HepG2 (cell line): ENCODE data around the gene COX8C. TPM values are rescaled to one million over a fixed set of nuclear protein-coding genes. Genes with fewer than 3 reads are reported as not detected.

Experiments used
- ATF7-NPFF ChIP-seq: sonication (generic); formaldehyde crosslinking; IDR thresholded peaks from 2 replicates; pipeline ENCODE4 v1.8.1; 2023; ENCODE audit warnings: mild to moderate bottlenecking, low read depth, missing genetic modification reagents, moderate library complexity
- ERF ChIP-seq: IDR thresholded peaks from 2 replicates; pipeline ENCODE4 v1.6.1; 2018; ENCODE audit warnings: missing biosample characterization, missing genetic modification reagents
- GATAD1 ChIP-seq: IDR thresholded peaks from 2 replicates; pipeline ENCODE4 v1.6.1; 2016; ENCODE audit warnings: missing genetic modification reagents, missing compliant biosample characterization
- HNRNPK ChIP-seq: fragments of 200-400 bp; formaldehyde crosslinking; IDR thresholded peaks from 2 replicates; pipeline ENCODE4 v1.6.1; 2018; ENCODE audit warnings: low read length, low read depth, moderate library complexity, mild to moderate bottlenecking; ENCODE audit not compliant: poor library complexity, severe bottlenecking
- HOXA5 ChIP-seq: sonication (generic); formaldehyde crosslinking; IDR thresholded peaks from 2 replicates; pipeline ENCODE4 v1.4.0; 2020; ENCODE audit warnings: missing genetic modification reagents
- ISL2 ChIP-seq: sonication (generic); formaldehyde crosslinking; IDR thresholded peaks from 2 replicates; pipeline ENCODE4 v1.5.0; 2020; ENCODE audit warnings: missing genetic modification reagents
- MYC ChIP-seq: sonication (generic); formaldehyde crosslinking; IDR thresholded peaks from 2 replicates; pipeline ENCODE4 v1.9.0; 2021; ENCODE audit warnings: missing genetic modification reagents, borderline replicate concordance
- NFKB2 ChIP-seq: sonication (generic); formaldehyde crosslinking; IDR thresholded peaks from 2 replicates; pipeline ENCODE4 v1.4.0; 2020; ENCODE audit warnings: missing genetic modification reagents, borderline replicate concordance
- SMC3 ChIP-seq: IDR thresholded peaks from 2 replicates; pipeline ENCODE4 v1.6.1; 2011; ENCODE audit warnings: low read length, improper control_type of control experiment
- ZFP36L1 ChIP-seq: sonication (generic); formaldehyde crosslinking; IDR thresholded peaks from 2 replicates; pipeline ENCODE4 v1.8.0; 2022; ENCODE audit warnings: mild to moderate bottlenecking, missing genetic modification reagents, moderate library complexity
- ZFX ChIP-seq: sonication (generic); formaldehyde crosslinking; IDR thresholded peaks from 2 replicates; pipeline ENCODE4 v1.4.0; 2020; ENCODE audit warnings: mild to moderate bottlenecking, low read depth, missing genetic modification reagents, moderate library complexity
- ZNF264 ChIP-seq: sonication (generic); formaldehyde crosslinking; IDR thresholded peaks from 2 replicates; pipeline ENCODE4 v1.4.0; 2020; ENCODE audit warnings: missing genetic modification reagents
- ZNF446 ChIP-seq: sonication (generic); formaldehyde crosslinking; IDR thresholded peaks from 2 replicates; pipeline ENCODE4 v1.5.0; 2020; ENCODE audit warnings: mild to moderate bottlenecking, missing genetic modification reagents
- ZNF746 ChIP-seq: sonication (generic); formaldehyde crosslinking; IDR thresholded peaks from 2 replicates; pipeline ENCODE4 v1.8.0; 2022; ENCODE audit warnings: mild to moderate bottlenecking, missing genetic modification reagents
- ZSCAN31 ChIP-seq: sonication (generic); formaldehyde crosslinking; IDR thresholded peaks from 2 replicates; pipeline ENCODE4 v1.5.0; 2020; ENCODE audit warnings: low read depth, mild to moderate bottlenecking, missing genetic modification reagents
- polyA plus RNA-seq, 8 experiments: library from polyadenylated mRNA; depleted of rRNA in 3 of 8; stranded (reverse) in 7 of 8; unstranded in 1 of 8; fragments of >200 nt; fragmentation: Illumina TruSeq in 4 of 8; extraction: Trizol in 4 of 8; gene quantifications; 2 replicates each; pipeline versions ENCODE4 v1.2.1 to v1.2.3, GENCODE V29; 2011 to 2016; ENCODE audit warnings: low read depth in 4 of 8, missing spikeins in 1 of 8, mixed read lengths in 1 of 8; ENCODE audit not compliant: insufficient read depth in 1 of 8
- total RNA-seq, 5 experiments: library from RNA; depleted of rRNA; stranded (reverse); fragments of >200 nt; fragmentation: Illumina TruSeq; extraction: Trizol; gene quantifications; 2 replicates each; pipeline ENCODE4 v1.2.3, GENCODE V29; 2016; ENCODE audit warnings: low read depth in 1 of 5
- TF ChIP-seq, protein P1 (sequence below): sonication (generic); formaldehyde crosslinking; IDR thresholded peaks from 2 replicates; pipeline ENCODE4 v1.8.0; 2022; ENCODE audit warnings: missing genetic modification reagents, mild to moderate bottlenecking, borderline replicate concordance
- TF ChIP-seq, protein P2 (sequence below): sonication (generic); formaldehyde crosslinking; IDR thresholded peaks from 2 replicates; pipeline ENCODE4 v1.5.1; 2020; ENCODE audit warnings: mild to moderate bottlenecking, moderate library complexity, missing genetic modification reagents
- TF ChIP-seq, protein P3 (sequence below): sonication (generic); formaldehyde crosslinking; IDR thresholded peaks from 2 replicates; pipeline ENCODE4 v1.4.0; 2020; ENCODE audit warnings: low read depth, missing genetic modification reagents
- TF ChIP-seq, protein P4 (sequence below): IDR thresholded peaks from 2 replicates; pipeline ENCODE4 v1.6.1; 2016; ENCODE audit warnings: missing genetic modification reagents, missing compliant biosample characterization
- TF ChIP-seq, protein P5 (sequence below): sonication (generic); formaldehyde crosslinking; IDR thresholded peaks from 2 replicates; pipeline ENCODE4 v1.5.1; 2020; ENCODE audit warnings: missing genetic modification reagents, mild to moderate bottlenecking, borderline replicate concordance

COX8C gene
- total and polyA plus RNA-seq, 2 of the 13 experiments (the other 11 are each of a cell fraction or from before 2014, with no cell fraction given) = not detected

DNA sequence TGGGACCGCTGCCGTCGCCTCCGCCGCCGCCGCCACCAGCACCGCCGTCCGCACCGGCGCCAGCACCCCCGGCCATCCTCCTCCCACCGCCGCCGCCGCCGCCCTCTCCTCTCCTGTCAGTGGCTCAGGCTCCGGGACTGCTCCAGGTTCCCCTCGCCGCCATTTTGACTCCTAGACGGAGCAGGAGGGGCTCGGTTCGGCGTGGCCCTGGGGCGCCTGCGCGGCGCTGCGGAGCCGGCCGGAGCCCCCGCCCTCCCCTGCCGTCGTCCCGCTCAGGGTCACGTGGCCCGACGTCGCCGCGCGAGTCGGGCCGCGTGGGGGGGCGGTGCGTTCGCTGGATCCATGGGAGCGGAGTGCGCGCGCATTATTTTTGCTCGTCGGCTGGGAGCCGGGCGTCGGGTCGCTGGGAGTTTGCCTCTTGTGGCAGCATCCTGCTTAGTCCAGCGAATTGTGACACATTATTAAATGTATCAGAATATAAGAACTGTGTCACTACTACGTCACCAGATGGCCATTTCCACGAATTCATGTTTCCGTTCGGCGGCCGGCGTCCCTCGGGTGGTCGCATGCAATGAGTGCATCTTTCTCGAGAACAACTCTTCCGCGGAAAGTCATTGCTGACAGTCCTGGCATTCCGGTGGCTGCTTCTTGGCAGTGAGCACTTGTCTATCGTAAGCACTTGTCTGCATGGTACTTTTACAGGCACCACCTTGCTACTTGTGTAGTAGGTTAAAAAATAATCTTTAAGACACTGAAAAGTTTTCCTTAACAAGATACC is 13.9 kb upstream of the COX8C start, which contains the start of gene BTBD7 (continued):
- TF ChIP-seq, protein P1, sequence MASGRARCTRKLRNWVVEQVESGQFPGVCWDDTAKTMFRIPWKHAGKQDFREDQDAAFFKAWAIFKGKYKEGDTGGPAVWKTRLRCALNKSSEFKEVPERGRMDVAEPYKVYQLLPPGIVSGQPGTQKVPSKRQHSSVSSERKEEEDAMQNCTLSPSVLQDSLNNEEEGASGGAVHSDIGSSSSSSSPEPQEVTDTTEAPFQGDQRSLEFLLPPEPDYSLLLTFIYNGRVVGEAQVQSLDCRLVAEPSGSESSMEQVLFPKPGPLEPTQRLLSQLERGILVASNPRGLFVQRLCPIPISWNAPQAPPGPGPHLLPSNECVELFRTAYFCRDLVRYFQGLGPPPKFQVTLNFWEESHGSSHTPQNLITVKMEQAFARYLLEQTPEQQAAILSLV (CRISPR knock-in tag) = peak; percentile 41; the same call in 1 of the 2 replicates
- peak; percentile 81 for TF ChIP-seq MYC (CRISPR knock-in tag)
- 0 out of 2 replicates have a peak, but pooled peaks have one; percentile 30 for TF ChIP-seq ZNF264 (CRISPR knock-in tag)
- peak; percentile 87 for TF ChIP-seq ATF7-NPFF
- TF ChIP-seq ZNF446 (CRISPR knock-in tag) = peak; percentile 67; the same call in 1 of the 2 replicates
- peak; percentile 49; the same call in 1 of the 2 replicates for TF ChIP-seq GATAD1 (CRISPR knock-in tag)
- TF ChIP-seq, protein P2, sequence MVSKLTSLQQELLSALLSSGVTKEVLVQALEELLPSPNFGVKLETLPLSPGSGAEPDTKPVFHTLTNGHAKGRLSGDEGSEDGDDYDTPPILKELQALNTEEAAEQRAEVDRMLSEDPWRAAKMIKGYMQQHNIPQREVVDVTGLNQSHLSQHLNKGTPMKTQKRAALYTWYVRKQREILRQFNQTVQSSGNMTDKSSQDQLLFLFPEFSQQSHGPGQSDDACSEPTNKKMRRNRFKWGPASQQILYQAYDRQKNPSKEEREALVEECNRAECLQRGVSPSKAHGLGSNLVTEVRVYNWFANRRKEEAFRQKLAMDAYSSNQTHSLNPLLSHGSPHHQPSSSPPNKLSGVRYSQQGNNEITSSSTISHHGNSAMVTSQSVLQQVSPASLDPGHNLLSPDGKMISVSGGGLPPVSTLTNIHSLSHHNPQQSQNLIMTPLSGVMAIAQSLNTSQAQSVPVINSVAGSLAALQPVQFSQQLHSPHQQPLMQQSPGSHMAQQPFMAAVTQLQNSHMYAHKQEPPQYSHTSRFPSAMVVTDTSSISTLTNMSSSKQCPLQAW (CRISPR knock-in tag) = 0 out of 2 replicates have a peak, but pooled peaks have one; percentile 43
- TF ChIP-seq SMC3 = no peak
- peak; percentile 80 for TF ChIP-seq ERF (CRISPR knock-in tag)
- TF ChIP-seq, protein P3, sequence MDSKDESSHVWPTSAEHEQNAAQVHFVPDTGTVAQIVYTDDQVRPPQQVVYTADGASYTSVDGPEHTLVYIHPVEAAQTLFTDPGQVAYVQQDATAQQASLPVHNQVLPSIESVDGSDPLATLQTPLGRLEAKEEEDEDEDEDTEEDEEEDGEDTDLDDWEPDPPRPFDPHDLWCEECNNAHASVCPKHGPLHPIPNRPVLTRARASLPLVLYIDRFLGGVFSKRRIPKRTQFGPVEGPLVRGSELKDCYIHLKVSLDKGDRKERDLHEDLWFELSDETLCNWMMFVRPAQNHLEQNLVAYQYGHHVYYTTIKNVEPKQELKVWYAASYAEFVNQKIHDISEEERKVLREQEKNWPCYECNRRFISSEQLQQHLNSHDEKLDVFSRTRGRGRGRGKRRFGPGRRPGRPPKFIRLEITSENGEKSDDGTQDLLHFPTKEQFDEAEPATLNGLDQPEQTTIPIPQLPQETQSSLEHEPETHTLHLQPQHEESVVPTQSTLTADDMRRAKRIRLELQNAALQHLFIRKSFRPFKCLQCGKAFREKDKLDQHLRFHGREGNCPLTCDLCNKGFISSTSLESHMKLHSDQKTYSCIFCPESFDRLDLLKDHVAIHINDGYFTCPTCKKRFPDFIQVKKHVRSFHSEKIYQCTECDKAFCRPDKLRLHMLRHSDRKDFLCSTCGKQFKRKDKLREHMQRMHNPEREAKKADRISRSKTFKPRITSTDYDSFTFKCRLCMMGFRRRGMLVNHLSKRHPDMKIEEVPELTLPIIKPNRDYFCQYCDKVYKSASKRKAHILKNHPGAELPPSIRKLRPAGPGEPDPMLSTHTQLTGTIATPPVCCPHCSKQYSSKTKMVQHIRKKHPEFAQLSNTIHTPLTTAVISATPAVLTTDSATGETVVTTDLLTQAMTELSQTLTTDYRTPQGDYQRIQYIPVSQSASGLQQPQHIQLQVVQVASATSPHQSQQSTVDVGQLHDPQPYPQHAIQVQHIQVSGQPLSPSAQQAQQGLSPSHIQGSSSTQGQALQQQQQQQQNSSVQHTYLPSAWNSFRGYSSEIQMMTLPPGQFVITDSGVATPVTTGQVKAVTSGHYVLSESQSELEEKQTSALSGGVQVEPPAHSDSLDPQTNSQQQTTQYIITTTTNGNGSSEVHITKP (CRISPR knock-in tag) = 0 out of 2 replicates have a peak, but pooled peaks have one; percentile 23
- peak; percentile 30; the same call in 1 of the 2 replicates for TF ChIP-seq ZFX (CRISPR knock-in tag)
- 0 out of 2 replicates have a peak, but pooled peaks have one; percentile 23 for TF ChIP-seq ISL2 (CRISPR knock-in tag)
- TF ChIP-seq ZSCAN31 (CRISPR knock-in tag) = 0 out of 2 replicates have a peak, but pooled peaks have one; percentile 15
- peak; percentile 52 for TF ChIP-seq HNRNPK
- TF ChIP-seq ZNF746 (CRISPR knock-in tag) = 0 out of 2 replicates have a peak, but pooled peaks have one; percentile 36
- TF ChIP-seq, protein P4, sequence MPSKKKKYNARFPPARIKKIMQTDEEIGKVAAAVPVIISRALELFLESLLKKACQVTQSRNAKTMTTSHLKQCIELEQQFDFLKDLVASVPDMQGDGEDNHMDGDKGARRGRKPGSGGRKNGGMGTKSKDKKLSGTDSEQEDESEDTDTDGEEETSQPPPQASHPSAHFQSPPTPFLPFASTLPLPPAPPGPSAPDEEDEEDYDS (CRISPR knock-in tag) = peak; percentile 39; the same call in 1 of the 2 replicates
- peak; percentile 82 for TF ChIP-seq NFKB2 (CRISPR knock-in tag)
- TF ChIP-seq HOXA5 (CRISPR knock-in tag) = peak; percentile 73
- TF ChIP-seq ZFP36L1 (CRISPR knock-in tag) = peak; percentile 78; the same call in 1 of the 2 replicates
- TF ChIP-seq, protein P5, sequence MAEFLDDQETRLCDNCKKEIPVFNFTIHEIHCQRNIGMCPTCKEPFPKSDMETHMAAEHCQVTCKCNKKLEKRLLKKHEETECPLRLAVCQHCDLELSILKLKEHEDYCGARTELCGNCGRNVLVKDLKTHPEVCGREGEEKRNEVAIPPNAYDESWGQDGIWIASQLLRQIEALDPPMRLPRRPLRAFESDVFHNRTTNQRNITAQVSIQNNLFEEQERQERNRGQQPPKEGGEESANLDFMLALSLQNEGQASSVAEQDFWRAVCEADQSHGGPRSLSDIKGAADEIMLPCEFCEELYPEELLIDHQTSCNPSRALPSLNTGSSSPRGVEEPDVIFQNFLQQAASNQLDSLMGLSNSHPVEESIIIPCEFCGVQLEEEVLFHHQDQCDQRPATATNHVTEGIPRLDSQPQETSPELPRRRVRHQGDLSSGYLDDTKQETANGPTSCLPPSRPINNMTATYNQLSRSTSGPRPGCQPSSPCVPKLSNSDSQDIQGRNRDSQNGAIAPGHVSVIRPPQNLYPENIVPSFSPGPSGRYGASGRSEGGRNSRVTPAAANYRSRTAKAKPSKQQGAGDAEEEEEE = no peak
